ENCODE results near the gene MTG1.

Gene MTG1

DNA sequence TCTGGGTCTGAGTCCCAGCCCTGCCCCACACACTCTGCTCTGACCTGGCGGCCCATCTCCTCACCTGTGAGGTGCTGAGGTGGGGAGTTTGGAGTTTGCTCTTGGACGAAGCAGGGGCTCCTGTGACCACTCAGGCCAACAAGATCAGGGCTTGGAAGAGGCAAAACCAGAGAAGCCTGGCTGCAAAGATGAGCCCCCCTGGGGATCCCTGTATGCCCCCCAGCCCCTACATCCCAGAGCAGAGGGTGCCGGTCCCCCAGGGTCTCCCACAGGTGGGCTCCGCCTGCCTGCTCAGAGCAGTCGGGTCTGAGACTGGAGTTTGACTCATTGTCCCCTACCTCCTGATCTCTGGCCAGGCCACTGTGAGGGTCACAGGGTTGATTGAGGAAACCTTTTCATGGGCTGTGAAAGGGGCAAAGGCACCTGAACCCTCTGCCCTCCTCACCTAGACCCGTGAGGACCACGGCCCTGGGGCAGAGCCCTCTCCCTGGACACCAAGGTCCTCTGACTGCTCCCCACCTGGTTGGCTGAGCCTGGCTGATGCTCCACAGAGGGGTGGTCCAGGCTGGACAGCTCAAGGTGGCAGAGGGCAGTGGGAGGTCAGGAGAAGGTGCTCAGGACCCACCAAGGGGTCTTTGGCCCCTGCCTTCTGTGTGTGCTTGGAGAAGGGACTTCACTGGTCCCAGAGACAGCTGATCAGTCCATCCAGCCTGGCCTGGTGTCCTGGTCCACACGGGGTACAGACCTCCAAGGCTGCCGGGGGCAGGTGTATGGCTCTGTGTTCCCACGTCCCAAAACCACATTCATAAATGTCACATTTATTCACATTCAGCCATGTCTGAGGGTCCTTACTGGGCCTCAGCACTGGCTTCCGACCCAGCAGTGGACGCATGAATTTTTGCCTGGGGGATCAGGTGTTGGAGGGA, 50.6 kb downstream of the MTG1 start:
- peaks cover 10 to 20% of the 10 kb centered on the region in 2 donors for H3K9me3 ChIP-seq (ENCODE audit: control insufficient read depth in 2 of 2, low read length in 2 of 2)
- no peak overlapping the region for H3K9ac ChIP-seq (ENCODE audit: low read length in 2 of 2)
- no peaks in the 10 kb centered on the region for H3K4me1 ChIP-seq (ENCODE audit: control insufficient read depth, insufficient read depth, low read length)
- peaks cover 0 to 5% of the 10 kb centered on the region in 2 donors for H3K27me3 ChIP-seq (ENCODE audit: control insufficient read depth in 1 of 2, insufficient read depth in 2 of 2, low read length in 2 of 2)
- no peak overlapping the region for H3K4me3 ChIP-seq (ENCODE audit: low read length in 2 of 2)
- H3K36me3 ChIP-seq (ENCODE audit: control insufficient read depth in 2 of 2, insufficient read depth in 2 of 2, low read length in 2 of 2) = peaks cover 0 to 4% of the 10 kb centered on the region in 2 donors
- no peak overlapping the region for H3K27ac ChIP-seq (ENCODE audit: low read length)

DNA sequence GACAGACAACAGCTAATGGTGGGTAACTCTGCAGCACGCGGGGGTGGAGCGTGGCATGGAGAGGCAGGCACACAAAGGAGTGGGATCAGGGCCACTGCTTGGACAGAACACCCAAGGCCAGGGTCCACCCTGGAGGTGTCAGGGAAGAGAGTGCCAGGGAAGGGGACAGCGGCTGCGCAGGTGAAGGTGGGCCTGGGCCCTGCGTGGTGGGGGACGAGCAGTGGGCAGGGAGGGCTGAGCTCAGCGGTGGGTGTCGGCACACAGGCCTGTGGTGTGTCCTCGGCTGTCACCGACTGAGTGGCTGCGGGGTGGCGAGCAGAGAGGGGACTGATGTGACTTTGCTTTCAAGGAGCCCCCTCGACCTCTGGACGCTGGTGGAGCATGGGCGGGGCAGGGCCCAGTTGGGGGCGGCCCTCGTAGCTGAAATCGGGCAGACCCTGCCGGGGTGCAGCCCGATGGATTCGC, 51.3 kb downstream of the MTG1 start:
- Histone ChIP-seq H3K9ac (ENCODE audit: low read length in 2 of 2) (no peak overlapping the region), H3K4me1 (ENCODE audit: control insufficient read depth, insufficient read depth, low read length) (no peaks in the 10 kb centered on the region), H3K4me3 (ENCODE audit: low read length in 2 of 2) (no peak overlapping the region), H3K27me3 (ENCODE audit: control insufficient read depth in 1 of 2, insufficient read depth in 2 of 2, low read length in 2 of 2) (peaks cover 0 to 5% of the 10 kb centered on the region in 2 donors), H3K9me3 (ENCODE audit: control insufficient read depth in 2 of 2, low read length in 2 of 2) (peaks cover 10 to 20% of the 10 kb centered on the region in 2 donors), H3K27ac (ENCODE audit: low read length) (no peak overlapping the region), H3K36me3 (ENCODE audit: control insufficient read depth in 2 of 2, insufficient read depth in 2 of 2, low read length in 2 of 2) (peaks cover 0 to 4% of the 10 kb centered on the region in 2 donors)

DNA sequence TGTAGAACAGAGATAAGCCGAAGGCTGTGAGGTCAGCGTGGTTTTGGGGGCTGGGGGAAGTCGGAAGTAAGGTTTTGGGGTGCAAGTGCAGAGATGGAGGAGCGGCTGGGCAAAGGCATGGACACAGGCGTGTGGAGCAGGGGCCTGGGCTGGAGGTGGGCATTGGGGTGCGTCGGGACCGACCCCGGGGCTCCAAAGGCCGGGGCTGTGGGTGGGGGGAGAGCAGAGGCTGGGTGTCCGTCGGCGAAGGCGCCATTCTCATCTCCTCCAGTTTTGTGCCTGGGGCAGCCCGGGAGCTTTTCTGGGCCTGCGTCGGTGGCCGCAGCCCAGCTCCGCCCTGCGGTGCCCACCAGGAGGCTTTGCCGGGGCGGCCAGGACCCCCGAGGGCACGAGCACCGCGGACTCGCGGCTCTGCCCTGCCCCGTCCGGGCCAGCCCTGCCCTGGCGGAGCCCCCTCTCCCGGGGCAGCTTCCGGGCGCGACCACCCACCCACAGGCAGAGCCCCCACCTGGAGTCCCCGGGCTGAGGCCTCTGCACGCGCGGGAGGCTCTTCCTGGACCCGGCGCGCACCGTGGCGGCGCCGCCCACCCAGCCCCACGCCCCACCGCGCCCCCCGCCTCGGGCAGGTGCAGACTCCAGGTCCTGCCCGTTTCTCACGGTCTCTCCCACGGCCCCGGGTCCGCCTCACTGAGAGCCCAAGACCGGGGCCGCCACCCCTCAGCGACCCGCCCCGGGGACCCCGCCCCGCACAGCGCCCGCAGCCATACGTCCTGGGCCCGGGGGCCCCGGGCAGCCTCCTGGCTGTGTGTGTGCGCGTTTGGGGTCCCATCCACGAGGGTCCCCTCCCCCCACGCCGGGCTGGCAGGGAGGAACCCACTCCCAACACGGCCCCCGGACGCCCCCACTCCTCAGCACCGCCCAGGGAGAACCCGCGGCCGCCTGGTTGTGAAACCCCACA, 52.1 kb downstream of the MTG1 start:
- H3K9ac ChIP-seq (ENCODE audit: low read length in 2 of 2) = no peak overlapping the region
- H3K27me3 ChIP-seq (ENCODE audit: control insufficient read depth in 1 of 2, insufficient read depth in 2 of 2, low read length in 2 of 2) = peaks cover 0 to 5% of the 10 kb centered on the region in 2 donors
- H3K36me3 ChIP-seq (ENCODE audit: control insufficient read depth in 2 of 2, insufficient read depth in 2 of 2, low read length in 2 of 2) = peaks cover 0 to 4% of the 10 kb centered on the region in 2 donors
- no peak overlapping the region for H3K27ac ChIP-seq (ENCODE audit: low read length)
- H3K9me3 ChIP-seq (ENCODE audit: control insufficient read depth in 2 of 2, low read length in 2 of 2) = peaks cover 10 to 20% of the 10 kb centered on the region in 2 donors
- H3K4me1 ChIP-seq (ENCODE audit: control insufficient read depth, insufficient read depth, low read length) = no peaks in the 10 kb centered on the region
- H3K4me3 ChIP-seq (ENCODE audit: low read length in 2 of 2) = no peak overlapping the region

DNA sequence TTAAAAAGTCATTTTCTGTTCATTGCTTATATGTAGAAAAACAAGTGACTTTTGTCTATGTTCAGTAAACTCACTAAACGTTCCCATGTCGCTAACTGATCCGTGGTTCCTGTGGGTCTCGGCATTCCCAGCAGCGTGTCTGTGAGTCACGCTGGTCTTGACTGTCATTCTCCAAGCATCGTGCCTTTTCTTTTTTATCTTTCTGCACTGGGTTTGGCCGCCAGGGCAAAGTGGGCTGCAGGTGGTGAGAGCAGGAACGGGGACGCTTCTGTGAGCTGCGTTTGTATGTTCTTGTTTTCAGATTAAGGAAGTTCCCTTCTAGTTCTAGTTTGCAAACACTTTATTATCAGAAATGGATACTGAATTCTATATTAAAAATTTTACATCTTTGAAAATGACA, 53.0 kb downstream of the MTG1 start:
- Histone ChIP-seq H3K9me3 (ENCODE audit: control insufficient read depth in 2 of 2, low read length in 2 of 2) (peaks cover 10 to 20% of the 10 kb centered on the region in 2 donors), H3K4me3 (ENCODE audit: low read length in 2 of 2) (no peak overlapping the region), H3K27ac (ENCODE audit: low read length) (no peak overlapping the region), H3K4me1 (ENCODE audit: control insufficient read depth, insufficient read depth, low read length) (no peaks in the 10 kb centered on the region), H3K36me3 (ENCODE audit: control insufficient read depth in 2 of 2, insufficient read depth in 2 of 2, low read length in 2 of 2) (peaks cover 0 to 4% of the 10 kb centered on the region in 2 donors), H3K27me3 (ENCODE audit: control insufficient read depth in 1 of 2, insufficient read depth in 2 of 2, low read length in 2 of 2) (peaks cover 0 to 5% of the 10 kb centered on the region in 2 donors), H3K9ac (ENCODE audit: low read length in 2 of 2) (no peak overlapping the region)

GRCh38 chr10:133448120-133448519, 54.2 kb downstream of the MTG1 start:
- Histone ChIP-seq H3K27ac (ENCODE audit: low read length) (no peak overlapping the region), H3K27me3 (ENCODE audit: control insufficient read depth in 1 of 2, insufficient read depth in 2 of 2, low read length in 2 of 2) (peaks cover 0 to 4% of the 10 kb centered on the region in 2 donors), H3K9ac (ENCODE audit: low read length in 2 of 2) (no peak overlapping the region), H3K4me3 (ENCODE audit: low read length in 2 of 2) (no peak overlapping the region), H3K4me1 (ENCODE audit: control insufficient read depth, insufficient read depth, low read length) (no peaks in the 10 kb centered on the region), H3K36me3 (ENCODE audit: control insufficient read depth in 2 of 2, insufficient read depth in 2 of 2, low read length in 2 of 2) (peaks cover 0 to 2% of the 10 kb centered on the region in 2 donors), H3K9me3 (ENCODE audit: control insufficient read depth in 2 of 2, low read length in 2 of 2) (peaks cover 10 to 20% of the 10 kb centered on the region in 2 donors)

DNA sequence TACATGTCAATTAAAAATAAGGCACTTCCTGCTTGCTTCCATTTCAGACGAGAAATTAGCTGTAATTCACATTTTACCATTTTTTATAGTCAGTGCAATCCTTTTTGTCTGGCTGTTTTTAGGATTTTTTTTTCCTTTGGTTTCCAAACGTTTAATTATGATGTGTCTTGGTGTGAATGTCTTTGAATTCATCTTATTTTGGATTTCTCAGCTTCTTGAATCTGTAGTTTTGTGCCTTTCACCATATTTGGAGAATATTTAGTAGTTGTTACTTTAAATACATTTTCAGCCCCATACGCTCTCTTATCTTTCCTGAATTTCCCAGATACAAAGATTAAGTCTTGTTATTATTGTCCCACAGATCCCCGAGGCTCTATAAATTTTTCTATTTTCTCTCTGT, 57.4 kb downstream of the MTG1 start:
- Histone ChIP-seq H3K4me1 (ENCODE audit: control insufficient read depth, insufficient read depth, low read length) (no peaks in the 10 kb centered on the region), H3K9ac (ENCODE audit: low read length in 2 of 2) (no peak overlapping the region), H3K36me3 (ENCODE audit: control insufficient read depth in 2 of 2, insufficient read depth in 2 of 2, low read length in 2 of 2) (no peaks in the 10 kb centered on the region), H3K4me3 (ENCODE audit: low read length in 2 of 2) (no peak overlapping the region), H3K27me3 (ENCODE audit: control insufficient read depth in 1 of 2, insufficient read depth in 2 of 2, low read length in 2 of 2) (no peaks in the 10 kb centered on the region), H3K27ac (ENCODE audit: low read length) (no peak overlapping the region), H3K9me3 (ENCODE audit: control insufficient read depth in 2 of 2, low read length in 2 of 2) (peaks cover 10 to 17% of the 10 kb centered on the region in 2 donors)

GRCh38 chr10:133452453-133452852, 58.5 kb downstream of the MTG1 start:
- Histone ChIP-seq H3K36me3 (ENCODE audit: control insufficient read depth in 2 of 2, insufficient read depth in 2 of 2, low read length in 2 of 2) (no peaks in the 10 kb centered on the region), H3K9me3 (ENCODE audit: control insufficient read depth in 2 of 2, low read length in 2 of 2) (peaks cover 6 to 8% of the 10 kb centered on the region in 2 donors), H3K27ac (ENCODE audit: low read length) (no peak overlapping the region), H3K4me3 (ENCODE audit: low read length in 2 of 2) (no peak overlapping the region), H3K27me3 (ENCODE audit: control insufficient read depth in 1 of 2, insufficient read depth in 2 of 2, low read length in 2 of 2) (no peaks in the 10 kb centered on the region), H3K4me1 (ENCODE audit: control insufficient read depth, insufficient read depth, low read length) (no peaks in the 10 kb centered on the region), H3K9ac (ENCODE audit: low read length in 2 of 2) (no peak overlapping the region)

DNA sequence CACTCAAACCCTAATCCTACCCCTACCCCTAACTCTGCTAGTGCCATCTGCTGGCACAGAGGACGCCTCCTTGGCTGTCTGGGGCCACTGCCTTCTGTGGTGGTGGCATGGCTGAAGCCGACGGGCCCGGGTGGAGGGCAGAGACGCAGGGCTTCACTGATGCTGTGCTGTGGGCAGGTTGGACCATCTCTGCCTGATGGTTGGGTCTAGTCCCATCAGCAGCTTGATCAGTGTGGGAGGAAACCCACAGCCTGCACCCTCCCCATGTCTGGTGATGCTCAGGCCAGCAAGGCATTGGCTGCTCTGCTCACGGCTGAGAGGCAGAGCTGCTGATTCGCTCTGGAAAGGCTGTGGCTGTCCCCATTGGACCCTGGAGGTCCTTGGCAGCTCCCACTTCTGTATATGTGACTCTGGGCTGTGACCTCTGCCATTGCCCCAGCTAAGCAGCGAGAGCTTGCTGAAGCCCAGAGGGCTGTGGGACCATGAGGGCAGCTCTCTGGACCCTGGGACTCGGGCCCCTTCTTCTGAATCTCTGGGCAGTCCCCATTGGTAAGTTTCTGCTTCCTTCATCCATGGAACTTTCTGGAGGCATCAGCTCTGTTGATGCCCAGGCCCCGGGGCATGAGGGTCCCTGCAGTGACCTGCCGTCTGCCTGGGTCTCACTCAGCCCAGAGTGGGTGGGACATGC, 59.7 kb downstream of the MTG1 start, which contains the start of gene SCART1:
Gene SCART1 (plus strand): TSS at position 430 of the 688 bp plus-strand sequence. CDS start 53 bp downstream, at position 483.
- Histone ChIP-seq H3K9ac (ENCODE audit: low read length in 2 of 2) (no peak within 1 kb of the TSS), H3K27me3 (ENCODE audit: control insufficient read depth in 1 of 2, insufficient read depth in 2 of 2, low read length in 2 of 2) (no peaks in the 10 kb centered on the region), H3K36me3 (ENCODE audit: control insufficient read depth in 2 of 2, insufficient read depth in 2 of 2, low read length in 2 of 2) (no peaks in the 10 kb centered on the region), H3K9me3 (ENCODE audit: control insufficient read depth in 2 of 2, low read length in 2 of 2) (no peaks in the 10 kb centered on the region), H3K4me3 (ENCODE audit: low read length in 2 of 2) (no peak within 1 kb of the TSS), H3K4me1 (ENCODE audit: control insufficient read depth, insufficient read depth, low read length) (no peaks in the 10 kb centered on the region), H3K27ac (ENCODE audit: low read length) (no peak within 1 kb of the TSS)

DNA sequence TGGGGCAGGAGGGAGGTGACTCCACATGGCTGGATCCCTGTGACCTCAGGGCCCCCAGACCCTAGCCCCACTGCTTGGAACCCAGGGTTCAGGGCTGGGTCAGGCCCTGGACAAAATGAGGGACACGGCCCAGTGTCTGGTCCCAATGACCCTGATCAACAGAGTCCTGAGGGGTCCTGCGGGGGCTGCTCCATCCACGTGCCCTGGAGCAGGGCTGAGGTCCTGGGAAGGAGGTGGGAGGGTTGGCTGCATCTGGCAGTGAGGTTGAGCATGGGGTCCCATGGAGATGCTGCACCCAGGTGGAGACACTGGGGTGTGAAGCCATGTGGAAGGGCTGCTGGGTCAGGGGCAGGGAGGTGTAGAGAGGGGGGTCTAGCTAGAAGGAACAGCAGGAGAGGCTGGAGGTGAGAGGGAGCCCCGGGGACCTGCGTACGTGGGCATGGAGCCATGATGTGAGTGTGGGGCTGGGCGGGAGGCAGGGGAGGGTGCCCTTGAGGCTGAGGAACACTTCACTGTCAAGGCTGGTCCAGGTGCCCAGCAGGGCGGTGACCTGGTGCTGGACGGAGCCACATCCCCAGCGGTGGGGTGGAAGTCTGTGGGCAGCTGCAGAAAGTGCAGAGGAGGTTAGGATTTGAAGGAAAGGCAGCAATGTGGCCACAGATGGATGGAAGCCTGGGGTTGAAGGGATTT, 60.4 kb downstream of the MTG1 start:
- Histone ChIP-seq H3K9me3 (ENCODE audit: control insufficient read depth in 2 of 2, low read length in 2 of 2) (no peaks in the 10 kb centered on the region), H3K4me1 (ENCODE audit: control insufficient read depth, insufficient read depth, low read length) (no peaks in the 10 kb centered on the region), H3K27ac (ENCODE audit: low read length) (no peak overlapping the region), H3K9ac (ENCODE audit: low read length in 2 of 2) (no peak overlapping the region), H3K27me3 (ENCODE audit: control insufficient read depth in 1 of 2, insufficient read depth in 2 of 2, low read length in 2 of 2) (no peaks in the 10 kb centered on the region), H3K36me3 (ENCODE audit: control insufficient read depth in 2 of 2, insufficient read depth in 2 of 2, low read length in 2 of 2) (no peaks in the 10 kb centered on the region), H3K4me3 (ENCODE audit: low read length in 2 of 2) (no peak overlapping the region)

Measured in stomach smooth muscle (tissue), 2 donors.